HepG2 (cell line): ENCODE results near the gene LILRB3. TPM values are rescaled to one million over a fixed set of nuclear protein-coding genes. Genes with fewer than 3 reads are reported as not detected.
A peak's percentile ranks its signal among the peaks of the same experiment; 100 is the strongest.

Experiments used
- BORCS8-MEF2B ChIP-seq: sonication (generic); formaldehyde crosslinking; IDR thresholded peaks from 2 replicates; pipeline ENCODE4 v1.8.0; 2022; ENCODE audit warnings: mild to moderate bottlenecking, missing genetic modification reagents
- CHCHD3 ChIP-seq: sonication (generic); formaldehyde crosslinking; IDR thresholded peaks from 2 replicates; pipeline ENCODE4 v1.8.0; 2022; ENCODE audit warnings: mild to moderate bottlenecking, missing genetic modification reagents, moderate library complexity
- GATAD1 ChIP-seq: IDR thresholded peaks from 2 replicates; pipeline ENCODE4 v1.6.1; 2016; ENCODE audit warnings: missing genetic modification reagents, missing compliant biosample characterization
- HNF4G ChIP-seq, 2 experiments: sonication (generic) in 1 of 2; formaldehyde crosslinking in 1 of 2; IDR thresholded peaks; 2 replicates each; pipeline versions ENCODE4 v1.4.0 to v1.6.1; 2011 to 2020; ENCODE audit warnings: borderline replicate concordance in 2 of 2, low read depth in 2 of 2, mild to moderate bottlenecking in 2 of 2, low read length in 1 of 2, missing genetic modification reagents in 1 of 2, moderate library complexity in 1 of 2
- HOXA3 ChIP-seq: sonication (generic); formaldehyde crosslinking; IDR thresholded peaks from 2 replicates; pipeline ENCODE4 v1.5.0; 2020; ENCODE audit warnings: missing genetic modification reagents
- MED13 ChIP-seq: sonication (generic); formaldehyde crosslinking; IDR thresholded peaks from 2 replicates; pipeline ENCODE4 v1.5.0; 2020; ENCODE audit warnings: missing genetic modification reagents
- NFRKB ChIP-seq: fragments of 450-650 bp; IDR thresholded peaks from 2 replicates; pipeline ENCODE4 v1.6.1; 2017
- TARDBP ChIP-seq: sonication (generic); formaldehyde crosslinking; IDR thresholded peaks from 2 replicates; pipeline ENCODE4 v1.8.0; 2022; ENCODE audit warnings: mild to moderate bottlenecking, missing genetic modification reagents
- TBX2 ChIP-seq: sonication (generic); formaldehyde crosslinking; IDR thresholded peaks from 2 replicates; pipeline ENCODE4 v1.5.0; 2020; ENCODE audit warnings: missing genetic modification reagents, mild to moderate bottlenecking, borderline replicate concordance
- TCF7 ChIP-seq: sonication (generic); IDR thresholded peaks from 2 replicates; pipeline ENCODE4 v1.6.1; 2016; ENCODE audit warnings: antibody characterized with exemption, low read depth
- TOE1 ChIP-seq: sonication (generic); formaldehyde crosslinking; IDR thresholded peaks from 2 replicates; pipeline ENCODE4 v1.4.0; 2020; ENCODE audit warnings: mild to moderate bottlenecking, missing genetic modification reagents
- ZNF136 ChIP-seq: sonication (generic); formaldehyde crosslinking; IDR thresholded peaks from 2 replicates; pipeline ENCODE4 v1.8.1; 2022; ENCODE audit warnings: low read depth, mild to moderate bottlenecking, moderate library complexity, missing genetic modification reagents
- ZNF282 ChIP-seq: fragments of 450-650 bp; IDR thresholded peaks from 2 replicates; pipeline ENCODE4 v1.6.1; 2018; ENCODE audit not compliant: partially characterized antibody
- ZNF335 ChIP-seq: sonication (generic); formaldehyde crosslinking; IDR thresholded peaks from 2 replicates; pipeline ENCODE4 v1.4.0; 2020; ENCODE audit warnings: missing genetic modification reagents
- ZNF883 ChIP-seq: sonication (generic); formaldehyde crosslinking; IDR thresholded peaks from 2 replicates; pipeline ENCODE4 v1.5.1; 2020; ENCODE audit warnings: mild to moderate bottlenecking, missing genetic modification reagents; ENCODE audit errors: not compliant biosample characterization
- polyA plus RNA-seq, 8 experiments: library from polyadenylated mRNA; depleted of rRNA in 3 of 8; stranded (reverse) in 7 of 8; unstranded in 1 of 8; fragments of >200 nt; fragmentation: Illumina TruSeq in 4 of 8; extraction: Trizol in 4 of 8; gene quantifications; 2 replicates each; pipeline versions ENCODE4 v1.2.1 to v1.2.3, GENCODE V29; 2011 to 2016; ENCODE audit warnings: low read depth in 4 of 8, missing spikeins in 1 of 8, mixed read lengths in 1 of 8; ENCODE audit not compliant: insufficient read depth in 1 of 8
- total RNA-seq, 5 experiments: library from RNA; depleted of rRNA; stranded (reverse); fragments of >200 nt; fragmentation: Illumina TruSeq; extraction: Trizol; gene quantifications; 2 replicates each; pipeline ENCODE4 v1.2.3, GENCODE V29; 2016; ENCODE audit warnings: low read depth in 1 of 5
- TF ChIP-seq, protein P1 (sequence below): IDR thresholded peaks from 2 replicates; pipeline ENCODE4 v1.6.1; 2016; ENCODE audit warnings: low read depth, borderline replicate concordance
- TF ChIP-seq, protein P2 (sequence below): sonication (generic); formaldehyde crosslinking; IDR thresholded peaks from 2 replicates; pipeline ENCODE4 v1.4.0; 2020; ENCODE audit warnings: missing genetic modification reagents
- TF ChIP-seq, protein P3 (sequence below): sonication (generic); formaldehyde crosslinking; IDR thresholded peaks from 2 replicates; pipeline ENCODE4; 2020; ENCODE audit warnings: missing genetic modification reagents, mild to moderate bottlenecking, borderline replicate concordance
- TF ChIP-seq, protein P4 (sequence below): sonication (generic); formaldehyde crosslinking; IDR thresholded peaks from 2 replicates; pipeline ENCODE4 v1.5.0; 2020; ENCODE audit warnings: mild to moderate bottlenecking, missing genetic modification reagents
- TF ChIP-seq, protein P5 (sequence below): IDR thresholded peaks from 2 replicates; pipeline ENCODE4 v1.6.1; 2018; ENCODE audit warnings: missing genetic modification reagents, mild to moderate bottlenecking, missing compliant biosample characterization

LILRB3 gene
- total and polyA plus RNA-seq, 2 of the 13 experiments (the other 11 are each of a cell fraction or from before 2014, with no cell fraction given): 0.22 TPM; not detected in 1

DNA sequence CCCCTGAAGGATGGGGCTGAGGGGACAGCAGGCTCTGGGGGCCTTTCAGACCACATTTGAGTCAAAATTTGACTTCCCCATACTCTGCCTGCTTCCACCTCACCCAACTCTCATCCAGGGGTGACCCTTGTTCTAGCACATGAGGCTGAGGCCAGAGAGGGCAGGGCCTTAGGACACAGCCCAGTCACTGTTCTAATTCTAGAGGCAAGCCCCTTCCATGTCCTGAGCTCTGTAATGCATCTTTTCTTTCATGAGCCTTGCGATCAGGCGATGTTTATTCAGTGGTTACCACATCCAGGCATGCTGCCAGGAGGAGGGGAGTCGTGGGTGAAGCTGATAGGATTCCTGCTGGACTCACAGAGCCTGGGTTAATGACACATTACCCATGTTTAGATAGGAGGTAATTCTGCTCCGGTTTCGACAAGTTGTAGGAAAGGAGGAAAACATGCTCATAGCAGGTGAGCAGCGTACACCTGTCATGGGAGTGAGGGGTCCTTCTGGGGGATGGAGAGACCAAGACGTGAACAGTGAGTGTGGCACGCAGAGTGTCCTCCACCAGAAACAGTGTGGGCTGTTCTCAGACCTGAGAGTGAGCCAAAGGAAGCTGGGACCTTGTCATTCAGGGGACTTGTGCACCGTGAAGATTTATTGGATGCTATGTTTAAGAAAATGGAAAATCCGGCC lies 12.9 kb downstream of the LILRB3 start (continued):
- TF ChIP-seq, protein P1, sequence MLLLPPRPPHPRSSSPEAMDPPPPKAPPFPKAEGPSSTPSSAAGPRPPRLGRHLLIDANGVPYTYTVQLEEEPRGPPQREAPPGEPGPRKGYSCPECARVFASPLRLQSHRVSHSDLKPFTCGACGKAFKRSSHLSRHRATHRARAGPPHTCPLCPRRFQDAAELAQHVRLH (CRISPR knock-in tag): no peak
- peak; percentile 55 for TF ChIP-seq TBX2 (CRISPR knock-in tag)
- TF ChIP-seq, protein P2, sequence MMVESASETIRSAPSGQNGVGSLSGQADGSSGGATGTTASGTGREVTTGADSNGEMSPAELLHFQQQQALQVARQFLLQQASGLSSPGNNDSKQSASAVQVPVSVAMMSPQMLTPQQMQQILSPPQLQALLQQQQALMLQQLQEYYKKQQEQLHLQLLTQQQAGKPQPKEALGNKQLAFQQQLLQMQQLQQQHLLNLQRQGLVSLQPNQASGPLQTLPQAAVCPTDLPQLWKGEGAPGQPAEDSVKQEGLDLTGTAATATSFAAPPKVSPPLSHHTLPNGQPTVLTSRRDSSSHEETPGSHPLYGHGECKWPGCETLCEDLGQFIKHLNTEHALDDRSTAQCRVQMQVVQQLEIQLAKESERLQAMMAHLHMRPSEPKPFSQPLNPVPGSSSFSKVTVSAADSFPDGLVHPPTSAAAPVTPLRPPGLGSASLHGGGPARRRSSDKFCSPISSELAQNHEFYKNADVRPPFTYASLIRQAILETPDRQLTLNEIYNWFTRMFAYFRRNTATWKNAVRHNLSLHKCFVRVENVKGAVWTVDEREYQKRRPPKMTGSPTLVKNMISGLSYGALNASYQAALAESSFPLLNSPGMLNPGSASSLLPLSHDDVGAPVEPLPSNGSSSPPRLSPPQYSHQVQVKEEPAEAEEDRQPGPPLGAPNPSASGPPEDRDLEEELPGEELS (CRISPR knock-in tag): peak; percentile 81; the same call in 1 of the 2 replicates
- TF ChIP-seq, protein P3, sequence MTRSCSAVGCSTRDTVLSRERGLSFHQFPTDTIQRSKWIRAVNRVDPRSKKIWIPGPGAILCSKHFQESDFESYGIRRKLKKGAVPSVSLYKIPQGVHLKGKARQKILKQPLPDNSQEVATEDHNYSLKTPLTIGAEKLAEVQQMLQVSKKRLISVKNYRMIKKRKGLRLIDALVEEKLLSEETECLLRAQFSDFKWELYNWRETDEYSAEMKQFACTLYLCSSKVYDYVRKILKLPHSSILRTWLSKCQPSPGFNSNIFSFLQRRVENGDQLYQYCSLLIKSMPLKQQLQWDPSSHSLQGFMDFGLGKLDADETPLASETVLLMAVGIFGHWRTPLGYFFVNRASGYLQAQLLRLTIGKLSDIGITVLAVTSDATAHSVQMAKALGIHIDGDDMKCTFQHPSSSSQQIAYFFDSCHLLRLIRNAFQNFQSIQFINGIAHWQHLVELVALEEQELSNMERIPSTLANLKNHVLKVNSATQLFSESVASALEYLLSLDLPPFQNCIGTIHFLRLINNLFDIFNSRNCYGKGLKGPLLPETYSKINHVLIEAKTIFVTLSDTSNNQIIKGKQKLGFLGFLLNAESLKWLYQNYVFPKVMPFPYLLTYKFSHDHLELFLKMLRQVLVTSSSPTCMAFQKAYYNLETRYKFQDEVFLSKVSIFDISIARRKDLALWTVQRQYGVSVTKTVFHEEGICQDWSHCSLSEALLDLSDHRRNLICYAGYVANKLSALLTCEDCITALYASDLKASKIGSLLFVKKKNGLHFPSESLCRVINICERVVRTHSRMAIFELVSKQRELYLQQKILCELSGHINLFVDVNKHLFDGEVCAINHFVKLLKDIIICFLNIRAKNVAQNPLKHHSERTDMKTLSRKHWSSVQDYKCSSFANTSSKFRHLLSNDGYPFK (CRISPR knock-in tag): no peak
- no peak for TF ChIP-seq NFRKB
- TF ChIP-seq HOXA3: peak; percentile 77
- TF ChIP-seq CHCHD3 (CRISPR knock-in tag): no peak
- TF ChIP-seq BORCS8-MEF2B (CRISPR knock-in tag): no peak
- no peak; the same call in 1 of the 2 replicates for TF ChIP-seq MED13
- peak; percentile 21; the same call in 1 of the 2 replicates for TF ChIP-seq HNF4G (IDR thresholded peaks at IDR 0.05; ENCODE audit: borderline replicate concordance, low read depth, low read length)
- TF ChIP-seq HNF4G (CRISPR knock-in tag; IDR thresholded peaks at IDR 0.05; ENCODE audit: borderline replicate concordance, low read depth): no peak
- no peak for TF ChIP-seq ZNF335 (CRISPR knock-in tag)
- TF ChIP-seq, protein P4, sequence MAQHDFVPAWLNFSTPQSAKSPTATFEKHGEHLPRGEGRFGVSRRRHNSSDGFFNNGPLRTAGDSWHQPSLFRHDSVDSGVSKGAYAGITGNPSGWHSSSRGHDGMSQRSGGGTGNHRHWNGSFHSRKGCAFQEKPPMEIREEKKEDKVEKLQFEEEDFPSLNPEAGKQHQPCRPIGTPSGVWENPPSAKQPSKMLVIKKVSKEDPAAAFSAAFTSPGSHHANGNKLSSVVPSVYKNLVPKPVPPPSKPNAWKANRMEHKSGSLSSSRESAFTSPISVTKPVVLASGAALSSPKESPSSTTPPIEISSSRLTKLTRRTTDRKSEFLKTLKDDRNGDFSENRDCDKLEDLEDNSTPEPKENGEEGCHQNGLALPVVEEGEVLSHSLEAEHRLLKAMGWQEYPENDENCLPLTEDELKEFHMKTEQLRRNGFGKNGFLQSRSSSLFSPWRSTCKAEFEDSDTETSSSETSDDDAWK (CRISPR knock-in tag): no peak
- TF ChIP-seq, protein P5, sequence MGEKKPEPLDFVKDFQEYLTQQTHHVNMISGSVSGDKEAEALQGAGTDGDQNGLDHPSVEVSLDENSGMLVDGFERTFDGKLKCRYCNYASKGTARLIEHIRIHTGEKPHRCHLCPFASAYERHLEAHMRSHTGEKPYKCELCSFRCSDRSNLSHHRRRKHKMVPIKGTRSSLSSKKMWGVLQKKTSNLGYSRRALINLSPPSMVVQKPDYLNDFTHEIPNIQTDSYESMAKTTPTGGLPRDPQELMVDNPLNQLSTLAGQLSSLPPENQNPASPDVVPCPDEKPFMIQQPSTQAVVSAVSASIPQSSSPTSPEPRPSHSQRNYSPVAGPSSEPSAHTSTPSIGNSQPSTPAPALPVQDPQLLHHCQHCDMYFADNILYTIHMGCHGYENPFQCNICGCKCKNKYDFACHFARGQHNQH: 0 out of 2 replicates have a peak, but pooled peaks have one; percentile 18
- no peak for TF ChIP-seq ZNF136 (CRISPR knock-in tag)
- TF ChIP-seq ZNF883 (CRISPR knock-in tag): no peak
- peak; percentile 89 for TF ChIP-seq TARDBP
- peak; percentile 46; the same call in 1 of the 2 replicates for TF ChIP-seq GATAD1 (CRISPR knock-in tag)
- peak; percentile 10; the same call in 1 of the 2 replicates for TF ChIP-seq TCF7
- no peak for TF ChIP-seq ZNF282
- no peak for TF ChIP-seq TOE1 (CRISPR knock-in tag)
